ENCODE data around the gene DVL2.

DNA sequence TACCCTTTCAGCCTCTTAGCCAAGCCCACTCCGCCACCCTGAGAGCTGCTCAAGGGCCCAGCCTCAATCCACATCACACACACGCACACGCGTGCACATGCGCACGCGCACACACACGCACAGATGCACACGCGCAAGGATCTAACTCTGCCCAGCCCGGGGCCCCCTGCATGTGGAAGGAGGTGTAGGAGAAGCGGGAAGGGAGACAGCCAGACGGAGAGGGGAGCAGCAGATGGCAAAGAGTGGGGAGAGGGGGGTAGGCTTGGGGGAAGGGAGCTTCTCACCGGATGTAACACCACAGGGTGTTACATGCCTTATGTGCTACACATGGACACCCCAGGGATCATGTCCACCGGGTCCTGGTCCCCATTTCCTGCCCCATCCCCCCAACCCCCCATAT, 30.0 kb downstream of the DVL2 start:
- TF ChIP-seq POLR2AphosphoS5 (IDR thresholded peaks at IDR 0.05; ENCODE audit: insufficient read depth, low read depth, low read length) (no peak), GATA2 (IDR thresholded peaks at IDR 0.05; ENCODE audit: insufficient read depth, insufficient read length, low read depth, low read length) (no peak), EZH2 (IDR thresholded peaks at IDR 0.05; ENCODE audit: borderline replicate concordance, low read depth, low read length, severe bottlenecking) (no peak), POLR2A (IDR thresholded peaks at IDR 0.05; ENCODE audit: low read depth, low read length) (no peak), FOS (IDR thresholded peaks at IDR 0.05; ENCODE audit: borderline replicate concordance, insufficient read depth, low read length) (no peak)
- TF ChIP-seq, protein P1, sequence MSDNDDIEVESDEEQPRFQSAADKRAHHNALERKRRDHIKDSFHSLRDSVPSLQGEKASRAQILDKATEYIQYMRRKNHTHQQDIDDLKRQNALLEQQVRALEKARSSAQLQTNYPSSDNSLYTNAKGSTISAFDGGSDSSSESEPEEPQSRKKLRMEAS (IDR thresholded peaks at IDR 0.05; ENCODE audit: insufficient read depth, insufficient read length), result no peak
- TF ChIP-seq, protein P2, sequence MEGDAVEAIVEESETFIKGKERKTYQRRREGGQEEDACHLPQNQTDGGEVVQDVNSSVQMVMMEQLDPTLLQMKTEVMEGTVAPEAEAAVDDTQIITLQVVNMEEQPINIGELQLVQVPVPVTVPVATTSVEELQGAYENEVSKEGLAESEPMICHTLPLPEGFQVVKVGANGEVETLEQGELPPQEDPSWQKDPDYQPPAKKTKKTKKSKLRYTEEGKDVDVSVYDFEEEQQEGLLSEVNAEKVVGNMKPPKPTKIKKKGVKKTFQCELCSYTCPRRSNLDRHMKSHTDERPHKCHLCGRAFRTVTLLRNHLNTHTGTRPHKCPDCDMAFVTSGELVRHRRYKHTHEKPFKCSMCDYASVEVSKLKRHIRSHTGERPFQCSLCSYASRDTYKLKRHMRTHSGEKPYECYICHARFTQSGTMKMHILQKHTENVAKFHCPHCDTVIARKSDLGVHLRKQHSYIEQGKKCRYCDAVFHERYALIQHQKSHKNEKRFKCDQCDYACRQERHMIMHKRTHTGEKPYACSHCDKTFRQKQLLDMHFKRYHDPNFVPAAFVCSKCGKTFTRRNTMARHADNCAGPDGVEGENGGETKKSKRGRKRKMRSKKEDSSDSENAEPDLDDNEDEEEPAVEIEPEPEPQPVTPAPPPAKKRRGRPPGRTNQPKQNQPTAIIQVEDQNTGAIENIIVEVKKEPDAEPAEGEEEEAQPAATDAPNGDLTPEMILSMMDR (IDR thresholded peaks at IDR 0.05; ENCODE audit: extremely low read depth in 1 of 2, insufficient read depth in 1 of 2, low read depth in 1 of 2, low read length in 2 of 2), result no peak

Data from endothelial cell of umbilical vein (primary cell).